ENCODE results near the gene TMEM181.

DNA sequence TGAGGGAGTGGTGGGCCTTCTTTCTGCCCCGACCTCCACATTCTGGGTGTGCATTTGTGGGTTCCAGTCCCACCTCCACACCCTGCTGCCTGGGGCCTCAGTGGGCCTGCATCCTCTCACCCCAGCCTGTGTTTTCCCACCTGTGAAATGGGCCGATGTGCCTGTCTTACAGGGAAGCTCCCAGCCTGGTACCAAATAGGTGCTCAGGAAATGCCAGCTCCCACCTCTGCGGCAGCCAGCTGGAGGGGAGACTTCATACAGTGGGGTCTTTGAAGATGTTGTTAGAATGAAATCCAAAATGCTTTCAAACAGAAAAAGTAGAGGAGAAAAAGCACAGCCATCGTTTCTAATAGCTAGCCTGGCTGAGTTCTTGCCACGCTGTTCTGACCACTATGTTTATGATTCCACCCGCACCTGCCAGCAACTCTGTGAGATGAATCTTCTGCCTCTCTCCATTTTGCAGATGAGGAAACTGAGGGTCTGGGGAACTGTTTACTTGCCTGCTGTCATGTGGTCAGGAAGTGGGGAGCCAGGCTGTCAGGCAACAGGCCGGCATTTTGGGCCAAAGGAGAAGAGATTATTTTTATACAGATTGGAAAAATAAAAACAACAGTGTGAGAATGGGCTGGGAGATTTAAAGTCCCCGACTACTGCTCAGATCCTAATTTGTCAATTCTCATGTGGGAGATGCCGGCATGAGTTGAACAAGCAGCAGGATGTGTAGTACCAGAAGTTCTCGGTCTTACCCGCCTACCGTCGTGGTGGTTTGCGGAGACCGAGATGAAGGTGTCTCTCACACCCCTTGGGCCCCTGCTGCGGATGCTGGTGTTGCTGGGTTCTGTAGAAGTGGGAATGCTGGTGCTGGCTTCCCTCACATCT lies 4.6 kb downstream of the TMEM181 start:
- TF ChIP-seq POLR2A (IDR thresholded peaks at IDR 0.05): no peak
- TF ChIP-seq, protein P1, sequence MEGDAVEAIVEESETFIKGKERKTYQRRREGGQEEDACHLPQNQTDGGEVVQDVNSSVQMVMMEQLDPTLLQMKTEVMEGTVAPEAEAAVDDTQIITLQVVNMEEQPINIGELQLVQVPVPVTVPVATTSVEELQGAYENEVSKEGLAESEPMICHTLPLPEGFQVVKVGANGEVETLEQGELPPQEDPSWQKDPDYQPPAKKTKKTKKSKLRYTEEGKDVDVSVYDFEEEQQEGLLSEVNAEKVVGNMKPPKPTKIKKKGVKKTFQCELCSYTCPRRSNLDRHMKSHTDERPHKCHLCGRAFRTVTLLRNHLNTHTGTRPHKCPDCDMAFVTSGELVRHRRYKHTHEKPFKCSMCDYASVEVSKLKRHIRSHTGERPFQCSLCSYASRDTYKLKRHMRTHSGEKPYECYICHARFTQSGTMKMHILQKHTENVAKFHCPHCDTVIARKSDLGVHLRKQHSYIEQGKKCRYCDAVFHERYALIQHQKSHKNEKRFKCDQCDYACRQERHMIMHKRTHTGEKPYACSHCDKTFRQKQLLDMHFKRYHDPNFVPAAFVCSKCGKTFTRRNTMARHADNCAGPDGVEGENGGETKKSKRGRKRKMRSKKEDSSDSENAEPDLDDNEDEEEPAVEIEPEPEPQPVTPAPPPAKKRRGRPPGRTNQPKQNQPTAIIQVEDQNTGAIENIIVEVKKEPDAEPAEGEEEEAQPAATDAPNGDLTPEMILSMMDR (IDR thresholded peaks at IDR 0.05): no peak
